ENCODE measurements around the gene MUC4.
"Not testable (repeated sequence)": the region's sequence is repeated elsewhere in the genome, so short reads cannot be mapped to it uniquely, and the experiment has no call there.

The MUC4 gene

DNA sequence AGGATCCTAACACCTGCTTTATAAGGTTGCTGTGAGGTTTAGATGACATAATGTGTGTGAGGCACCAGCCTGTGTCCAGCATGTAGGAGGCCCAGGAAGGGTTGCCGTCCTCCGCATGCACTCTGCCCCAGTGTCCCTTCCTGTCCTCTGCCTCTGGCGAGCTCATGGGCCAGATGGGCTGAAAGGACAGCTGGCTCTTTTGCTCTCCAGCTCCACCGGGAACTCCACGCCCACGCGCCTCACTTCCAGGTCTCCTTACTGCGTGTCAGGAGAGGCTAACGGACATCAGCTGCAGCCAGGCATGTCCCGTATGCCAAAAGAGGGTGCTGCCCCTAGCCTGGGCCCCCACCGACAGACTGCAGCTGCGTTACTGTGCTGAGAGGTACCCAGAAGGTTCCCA, 78.8 kb downstream of the MUC4 start:
- Histone ChIP-seq H3K9me2 (replicated peaks; ENCODE audit: control insufficient read depth, low read length) (no peaks in the 10 kb centered on the region), H3K4me1 (ENCODE audit: control insufficient read depth, low read length) (no peaks in the 10 kb centered on the region), H3K27ac (ENCODE audit: low read depth, low read length) (no peak overlapping the region), H3K4me3 (ENCODE audit: low read length) (no peak overlapping the region), H3K36me3 (ENCODE audit: control insufficient read depth, low read length) (no peaks in the 10 kb centered on the region), H3F3A (ENCODE audit: control insufficient read depth, insufficient read depth) (no peaks in the 10 kb centered on the region), H3K79me2 (ENCODE audit: control insufficient read depth, low read length) (no peaks in the 10 kb centered on the region), H3K9me3 (ENCODE audit: control insufficient read depth, insufficient read depth, low read length) (no peaks in the 10 kb centered on the region), H3K4me2 (ENCODE audit: low read length) (no peak overlapping the region), H4K20me1 (ENCODE audit: control insufficient read depth, insufficient read depth, low read depth, low read length) (no peaks in the 10 kb centered on the region), H3K27me3 (ENCODE audit: control insufficient read depth, low read length) (no peaks in the 10 kb centered on the region; the same call in 1 of the 2 replicates)
- TF ChIP-seq CTCF (IDR thresholded peaks at IDR 0.05; ENCODE audit: low read depth, low read length, poor library complexity, severe bottlenecking) (no peak), EZH2phosphoT487 (IDR thresholded peaks at IDR 0.05; ENCODE audit: borderline replicate concordance, low read length) (no peak)

GRCh38 chr3:195731356-195731905, 80.3 kb downstream of the MUC4 start:
- H4K20me1 ChIP-seq (ENCODE audit: control insufficient read depth, insufficient read depth, low read depth, low read length) = no peaks in the 10 kb centered on the region
- H3K27ac ChIP-seq (ENCODE audit: low read depth, low read length) = no peak overlapping the region
- no peaks in the 10 kb centered on the region for H3K9me3 ChIP-seq (ENCODE audit: control insufficient read depth, insufficient read depth, low read length)
- H3K4me2 ChIP-seq (ENCODE audit: low read length) = no peak overlapping the region
- H3K4me1 ChIP-seq (ENCODE audit: control insufficient read depth, low read length) = peaks cover 4% of the 10 kb centered on the region; the same call in 1 of the 2 replicates
- no peaks in the 10 kb centered on the region for H3K36me3 ChIP-seq (ENCODE audit: control insufficient read depth, low read length)
- no peaks in the 10 kb centered on the region for H3K9me2 ChIP-seq (replicated peaks; ENCODE audit: control insufficient read depth, low read length)
- no peaks in the 10 kb centered on the region for H3K79me2 ChIP-seq (ENCODE audit: control insufficient read depth, low read length)
- H3K27me3 ChIP-seq (ENCODE audit: control insufficient read depth, low read length) = no peaks in the 10 kb centered on the region; the same call in 1 of the 2 replicates
- no peaks in the 10 kb centered on the region for H3F3A ChIP-seq (ENCODE audit: control insufficient read depth, insufficient read depth)
- H3K4me3 ChIP-seq (ENCODE audit: low read length) = no peak overlapping the region
- no peak for TF ChIP-seq EZH2phosphoT487 (IDR thresholded peaks at IDR 0.05; ENCODE audit: borderline replicate concordance, low read length)
- TF ChIP-seq CTCF (IDR thresholded peaks at IDR 0.05; ENCODE audit: low read depth, low read length, poor library complexity, severe bottlenecking) = no peak

- Histone ChIP-seq H3K9me3 (ENCODE audit: control insufficient read depth, insufficient read depth, low read length) (no peaks in the 10 kb centered on the region), H3K4me2 (ENCODE audit: low read length) (no peak overlapping the region), H3K36me3 (ENCODE audit: control insufficient read depth, low read length) (no peaks in the 10 kb centered on the region), H3K9me2 (replicated peaks; ENCODE audit: control insufficient read depth, low read length) (no peaks in the 10 kb centered on the region), H3K79me2 (ENCODE audit: control insufficient read depth, low read length) (no peaks in the 10 kb centered on the region), H3K27me3 (ENCODE audit: control insufficient read depth, low read length) (no peaks in the 10 kb centered on the region; the same call in 1 of the 2 replicates), H4K20me1 (ENCODE audit: control insufficient read depth, insufficient read depth, low read depth, low read length) (no peaks in the 10 kb centered on the region), H3K4me1 (ENCODE audit: control insufficient read depth, low read length) (peaks cover 4% of the 10 kb centered on the region; the same call in 1 of the 2 replicates), H3K4me3 (ENCODE audit: low read length) (no peak overlapping the region), H3F3A (ENCODE audit: control insufficient read depth, insufficient read depth) (no peaks in the 10 kb centered on the region), H3K27ac (ENCODE audit: low read depth, low read length) (no peak overlapping the region)
- TF ChIP-seq EZH2phosphoT487 (IDR thresholded peaks at IDR 0.05; ENCODE audit: borderline replicate concordance, low read length) = no peak
- TF ChIP-seq CTCF (IDR thresholded peaks at IDR 0.05; ENCODE audit: low read depth, low read length, poor library complexity, severe bottlenecking) = no peak
Observed at GRCh38 chr3:195729476-195730251, 82.1 kb downstream of the MUC4 start.

DNA sequence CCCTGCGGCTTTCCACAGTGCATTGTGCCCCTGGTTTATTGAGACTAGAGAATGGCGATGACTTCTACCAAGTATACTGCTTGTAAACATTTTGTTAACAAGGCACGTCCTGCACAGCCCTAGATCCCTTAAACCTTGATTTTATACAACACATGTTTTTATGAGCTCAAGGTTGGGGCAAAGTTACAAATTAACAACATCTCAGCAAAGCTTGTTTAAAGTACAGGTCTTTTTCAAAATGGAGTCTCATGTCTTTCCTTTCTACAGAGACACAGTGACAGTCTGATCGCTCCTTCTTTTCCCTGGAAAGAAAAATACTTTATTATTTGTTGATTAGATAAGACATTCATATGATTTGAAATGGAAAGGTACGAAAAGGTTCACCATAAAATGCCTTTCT, 82.9 kb downstream of the MUC4 start:
- H3F3A ChIP-seq (ENCODE audit: control insufficient read depth, insufficient read depth); H3K27ac ChIP-seq (ENCODE audit: low read depth, low read length); H3K4me3 ChIP-seq (ENCODE audit: low read length); H3K27me3 ChIP-seq (ENCODE audit: control insufficient read depth, low read length); H3K9me2 ChIP-seq (replicated peaks; ENCODE audit: control insufficient read depth, low read length); H3K36me3 ChIP-seq (ENCODE audit: control insufficient read depth, low read length); H3K9me3 ChIP-seq (ENCODE audit: control insufficient read depth, insufficient read depth, low read length); H3K4me2 ChIP-seq (ENCODE audit: low read length); H3K79me2 ChIP-seq (ENCODE audit: control insufficient read depth, low read length); H3K4me1 ChIP-seq (ENCODE audit: control insufficient read depth, low read length); H4K20me1 ChIP-seq (ENCODE audit: control insufficient read depth, insufficient read depth, low read depth, low read length): not testable (repeated sequence)
